ENCODE results near the gene FYN. TPM values are rescaled to one million over a fixed set of nuclear protein-coding genes. Genes with fewer than 3 reads are reported as not detected.

Gene FYN
- total RNA-seq, 2 donors from 2014 or later, result 11.3 to 21.5 TPM

- intact Hi-C loops (cut with DNase I), result no loop called here
- no peak overlapping the region for H3K4me3 ChIP-seq
- no peaks in the 10 kb centered on the region for H3K36me3 ChIP-seq
- H3K27ac ChIP-seq, result peak overlapping the region; percentile 89
- no peaks in the 10 kb centered on the region for H3K27me3 ChIP-seq
- TF ChIP-seq CTCF (IDR thresholded peaks at IDR 0.05), result no peak
- peak overlapping the region in 1 of 2 donors; percentile 55 for H3K9ac ChIP-seq (ENCODE audit: low read depth in 2 of 2, low read length in 2 of 2)
- H3K4me1 ChIP-seq, result peaks cover 6% of the 10 kb centered on the region
- H3K9me3 ChIP-seq, result no peaks in the 10 kb centered on the region
- DNase-seq, result no peak
Measured at GRCh38 chr6:111610548-111611172, 262.6 kb downstream of the FYN start.

Other genes starting within 250 kb of the FYN start
- not detected for gene CCN6, start 180.7 kb upstream of the FYN start, total RNA-seq
- 10 to 100 TPM in 1 of 2 donors, 1 to 10 TPM in 1; 7.1 to 14.9 TPM for gene TUBE1, start 214.0 kb upstream of the FYN start, total RNA-seq
- 1 to 10 TPM; 1.3 to 4.9 TPM for gene FAM229B, start 214.1 kb upstream of the FYN start, total RNA-seq